ENCODE results near the gene GAS1.

Gene GAS1

GRCh38 chr9:86947146-86948073 lies at the start of gene GAS1:
Gene GAS1, minus strand, starts transcription at chr9:86947506. Its CDS starts 727 bp downstream, at chr9:86946779.
- 0 out of 22 replicates have a peak, but pooled peaks cover 0 to 6% (median 0%) of the 10 kb centered on the region in 11 experiments for H4K20me1 ChIP-seq
- no peak for TF ChIP-seq Cebpa-rat (IDR thresholded peaks at IDR 0.05)
- H3K9ac ChIP-seq, result peak within 1 kb of the TSS; percentile 82 to 88 (median 85)
- peaks cover 15 to 33% (median 20%) of the 10 kb centered on the region in 10 experiments for H3K4me1 ChIP-seq
- H3K27ac ChIP-seq, result peak within 1 kb of the TSS; percentile 63 to 88 (median 82)
- H3K27me3 ChIP-seq, result peaks cover 17 to 31% (median 20%) of the 10 kb centered on the region in 11 experiments
- peak within 1 kb of the TSS; percentile 90 to 98 (median 95) for H3K4me2 ChIP-seq
- H3K9me3 ChIP-seq (replicated peaks in 1 of 11), result peaks cover 20 to 25% (median 22%) of the 10 kb centered on the region in 11 experiments
- peak within 1 kb of the TSS; percentile 76 to 88 (median 82) for H3K4me3 ChIP-seq
- no peaks in the 10 kb centered on the region; a peak in 1 of 22 replicates for H3K36me3 ChIP-seq

GRCh38 chr9:86994231-86994630 lies 46.9 kb upstream of the GAS1 start:
- no peaks in the 10 kb centered on the region for H4K20me1 ChIP-seq
- no peak overlapping the region for H3K9ac ChIP-seq
- H3K36me3 ChIP-seq, result no peaks in the 10 kb centered on the region
- no peak overlapping the region for H3K4me2 ChIP-seq
- H3K9me3 ChIP-seq (replicated peaks in 1 of 11), result no peaks in the 10 kb centered on the region
- no peak overlapping the region for H3K4me3 ChIP-seq
- no peaks in the 10 kb centered on the region for H3K4me1 ChIP-seq
- H3K27ac ChIP-seq, result no peak overlapping the region
- no peak for TF ChIP-seq Cebpa-rat (IDR thresholded peaks at IDR 0.05)
- no peaks in the 10 kb centered on the region for H3K27me3 ChIP-seq

- Histone ChIP-seq H3K4me2 (no peak overlapping the region), H3K4me1 (no peaks in the 10 kb centered on the region), H4K20me1 (no peaks in the 10 kb centered on the region), H3K36me3 (no peaks in the 10 kb centered on the region), H3K9ac (no peak overlapping the region), H3K27me3 (no peaks in the 10 kb centered on the region), H3K27ac (no peak overlapping the region), H3K9me3 (replicated peaks in 1 of 11) (no peaks in the 10 kb centered on the region), H3K4me3 (no peak overlapping the region)
- no peak for TF ChIP-seq Cebpa-rat (IDR thresholded peaks at IDR 0.05)
Observed at GRCh38 chr9:86993830-86994229, 46.5 kb upstream of the GAS1 start.

GRCh38 chr9:86991077-86991476 lies 43.8 kb upstream of the GAS1 start:
- H3K4me1 ChIP-seq, result no peaks in the 10 kb centered on the region
- H3K36me3 ChIP-seq, result no peaks in the 10 kb centered on the region
- no peaks in the 10 kb centered on the region for H3K27me3 ChIP-seq
- H3K4me3 ChIP-seq, result no peak overlapping the region
- no peaks in the 10 kb centered on the region for H3K9me3 ChIP-seq (replicated peaks in 1 of 11)
- no peak for TF ChIP-seq Cebpa-rat (IDR thresholded peaks at IDR 0.05)
- H3K27ac ChIP-seq, result no peak overlapping the region
- no peak overlapping the region for H3K4me2 ChIP-seq
- H3K9ac ChIP-seq, result no peak overlapping the region
- no peaks in the 10 kb centered on the region for H4K20me1 ChIP-seq

- Histone ChIP-seq H3K9ac (no peak overlapping the region), H3K27ac (no peak overlapping the region), H3K9me3 (replicated peaks in 1 of 11) (no peaks in the 10 kb centered on the region), H3K27me3 (no peaks in the 10 kb centered on the region), H3K36me3 (no peaks in the 10 kb centered on the region), H3K4me3 (no peak overlapping the region), H4K20me1 (no peaks in the 10 kb centered on the region), H3K4me1 (no peaks in the 10 kb centered on the region), H3K4me2 (no peak overlapping the region)
- TF ChIP-seq Cebpa-rat (IDR thresholded peaks at IDR 0.05), result no peak; a peak in 1 of 22 replicates
Observed at GRCh38 chr9:86990290-86990689, 43.0 kb upstream of the GAS1 start.

GRCh38 chr9:86987900-86988299 lies 40.6 kb upstream of the GAS1 start:
- no peak overlapping the region for H3K4me2 ChIP-seq
- no peak overlapping the region for H3K4me3 ChIP-seq
- no peak overlapping the region for H3K27ac ChIP-seq
- H4K20me1 ChIP-seq, result no peaks in the 10 kb centered on the region
- H3K4me1 ChIP-seq, result no peaks in the 10 kb centered on the region
- no peaks in the 10 kb centered on the region for H3K36me3 ChIP-seq
- no peak overlapping the region for H3K9ac ChIP-seq
- no peaks in the 10 kb centered on the region for H3K27me3 ChIP-seq
- no peak for TF ChIP-seq Cebpa-rat (IDR thresholded peaks at IDR 0.05)
- no peaks in the 10 kb centered on the region for H3K9me3 ChIP-seq (replicated peaks in 1 of 11)

GRCh38 chr9:86985132-86985647 lies 37.9 kb upstream of the GAS1 start:
- no peak for TF ChIP-seq Cebpa-rat (IDR thresholded peaks at IDR 0.05)
- Histone ChIP-seq H3K36me3 (no peaks in the 10 kb centered on the region), H4K20me1 (no peaks in the 10 kb centered on the region), H3K27ac (no peak overlapping the region), H3K4me1 (no peaks in the 10 kb centered on the region), H3K4me3 (no peak overlapping the region), H3K27me3 (no peaks in the 10 kb centered on the region), H3K9me3 (replicated peaks in 1 of 11) (no peaks in the 10 kb centered on the region), H3K4me2 (no peak overlapping the region), H3K9ac (no peak overlapping the region)

- Histone ChIP-seq H4K20me1 (no peaks in the 10 kb centered on the region), H3K4me1 (no peaks in the 10 kb centered on the region), H3K4me3 (no peak overlapping the region), H3K9me3 (replicated peaks in 1 of 11) (no peaks in the 10 kb centered on the region), H3K36me3 (no peaks in the 10 kb centered on the region), H3K27me3 (no peaks in the 10 kb centered on the region), H3K9ac (no peak overlapping the region), H3K4me2 (no peak overlapping the region), H3K27ac (no peak overlapping the region)
- TF ChIP-seq Cebpa-rat (IDR thresholded peaks at IDR 0.05), result no peak
Observed at GRCh38 chr9:86983620-86984259, 36.4 kb upstream of the GAS1 start.

GRCh38 chr9:86983249-86983619 lies 35.9 kb upstream of the GAS1 start:
- Histone ChIP-seq H3K9ac (no peak overlapping the region), H3K9me3 (replicated peaks in 1 of 11) (no peaks in the 10 kb centered on the region), H3K4me2 (no peak overlapping the region), H3K36me3 (no peaks in the 10 kb centered on the region), H3K27ac (no peak overlapping the region), H3K4me3 (no peak overlapping the region), H4K20me1 (no peaks in the 10 kb centered on the region), H3K4me1 (no peaks in the 10 kb centered on the region), H3K27me3 (no peaks in the 10 kb centered on the region)
- no peak for TF ChIP-seq Cebpa-rat (IDR thresholded peaks at IDR 0.05)
